Left renal cortex interstitium (tissue), 4 donors: ENCODE data around the gene NUP37. TPM values are rescaled to one million over a fixed set of nuclear protein-coding genes. Genes with fewer than 3 reads are reported as not detected.

ENCODE experiments used
- DNase-seq, 4 donors: peaks; one replicate each; pipeline ENCODE4 v3.0.0-alpha.2; 2013; ENCODE audit warnings: low read depth in 4 of 4, low spot score in 2 of 4, missing footprints in 1 of 4
- polyA plus RNA-seq, 4 donors: library from polyadenylated mRNA; unstranded; fragments of 120-200 nt; gene quantifications; one replicate each; pipeline ENCODE4 v1.2.1, GENCODE V29; 2013; ENCODE audit not compliant: insufficient read length in 4 of 4

The NUP37 gene
- polyA plus RNA-seq, 4 donors = 27.9 to 36.7 (median 34.0) TPM

- no peak for DNase-seq
Measured at GRCh38 chr12:102031852-102032251, 88.1 kb downstream of the NUP37 start.

- DNase-seq = no peak
Measured at GRCh38 chr12:102029141-102029540, 90.8 kb downstream of the NUP37 start.

DNA sequence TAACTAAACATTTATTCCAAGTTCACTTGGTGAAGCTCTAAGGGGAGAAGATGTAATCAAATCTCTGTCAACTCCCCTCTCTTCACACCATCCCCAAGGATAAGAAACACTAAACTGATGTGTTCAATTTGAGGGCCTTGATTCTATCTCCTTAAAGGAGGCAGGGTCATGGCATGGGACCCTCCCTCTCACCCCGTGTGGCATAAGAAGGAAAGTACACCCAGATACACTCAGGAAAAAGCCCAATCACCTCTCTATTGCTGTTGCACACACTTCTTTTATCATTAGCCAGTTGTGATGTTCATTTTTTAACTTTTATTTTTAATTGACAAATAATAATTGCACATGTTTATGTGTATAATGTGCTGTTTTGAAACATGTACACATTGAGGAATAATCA lies 93.2 kb downstream of the NUP37 start:
- DNase-seq = no peak

GRCh38 chr12:102024765-102025164 lies 95.1 kb downstream of the NUP37 start:
- DNase-seq = no peak

DNA sequence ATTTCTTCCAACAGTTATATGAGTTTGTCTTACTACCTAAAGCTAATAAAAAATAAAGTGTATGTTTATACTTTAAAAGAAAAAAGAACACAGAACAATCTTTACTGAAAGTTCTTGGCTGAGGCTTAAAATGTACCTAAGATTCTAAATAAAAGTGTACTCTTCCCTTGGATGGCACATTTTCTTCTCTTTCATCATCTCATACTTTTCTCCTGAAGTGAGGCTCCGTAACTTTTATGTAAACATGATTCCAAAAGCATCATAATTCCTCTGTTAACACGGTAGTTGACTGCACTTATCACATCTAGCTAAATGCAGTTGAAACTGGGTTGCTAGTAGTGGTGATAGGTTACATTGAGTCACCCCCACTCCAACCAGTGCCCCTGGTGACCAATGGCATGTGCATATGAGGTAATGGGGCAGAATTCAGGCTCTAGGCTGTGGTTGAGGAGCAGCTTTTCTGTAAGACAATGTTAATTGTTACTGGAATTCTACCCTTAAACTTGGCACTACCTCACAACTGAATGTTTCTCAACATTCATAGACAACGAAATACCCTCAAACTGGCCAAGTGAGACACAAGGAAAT lies 96.5 kb downstream of the NUP37 start:
- DNase-seq = no peak

Other genes with a start within 250 kb of the NUP37 start
- gene DRAM1, start 242.5 kb downstream of the NUP37 start, polyA plus RNA-seq = 10 to 100 TPM; 16.2 to 19.7 (median 19.1) TPM
- 10 to 100 TPM; 50.8 to 65.2 (median 52.4) TPM for gene WASHC3, start 58.1 kb downstream of the NUP37 start, polyA plus RNA-seq
- gene PARPBP, start 69 bp upstream of the NUP37 start, polyA plus RNA-seq = 10 to 100 TPM; 12.4 to 17.6 (median 13.4) TPM
- under 1 TPM; 0.36 to 0.99 (median 0.70) TPM for gene PMCH, start 77.7 kb upstream of the NUP37 start, polyA plus RNA-seq